Gastrocnemius medialis (tissue), 4 donors: Measurements from ENCODE around the gene L1CAM.

ENCODE experiments used
- CTCF ChIP-seq, 5 experiments: fragments of 450-650 bp in 3 of 5; fragments of 200-600 bp in 2 of 5; sonication (generic) in 2 of 5; IDR thresholded peaks in 4 of 5; conservative IDR thresholded peaks in 1 of 5; 1 replicate in 4 of 5; 2 replicates in 1 of 5; pipeline ENCODE4 v1.5.1; 2016 to 2019; ENCODE audit warnings: antibody characterized with exemption in 5 of 5, mild to moderate bottlenecking in 3 of 5, moderate library complexity in 3 of 5
- POLR2A ChIP-seq, 2 donors: fragments of 450-650 bp; IDR thresholded peaks; one replicate each; pipeline ENCODE4 v1.6.1; 2017; ENCODE audit warnings: antibody characterized with exemption in 2 of 2, mild to moderate bottlenecking in 2 of 2, moderate library complexity in 2 of 2

- TF ChIP-seq CTCF (IDR thresholded peaks at IDR 0.05 in 4 of 5, conservative IDR thresholded peaks at IDR 0.05 in 1 of 5) (no peak), POLR2A (IDR thresholded peaks at IDR 0.05) (no peak)
These were observed 38.3 kb upstream of the L1CAM start for GRCh38 chrX:153924149-153924861.
